OCI-LY3 (cell line): ENCODE measurements around the gene LENEP.

Experiments
- EZH2phosphoT487 ChIP-seq: fragments of 200-600 bp; shearing (Covaris generic); IDR thresholded peaks from 2 replicates; pipeline ENCODE4 v1.6.1; 2018; ENCODE audit warnings: antibody characterized with exemption, mixed run types, low read depth
- TF ChIP-seq, protein P1 (sequence below): fragments of 200-600, 300-600 bp; sonication (generic); IDR thresholded peaks from 2 replicates; pipeline ENCODE4 v1.5.1; 2014; ENCODE audit warnings: antibody characterized with exemption, low read length, low read depth

DNA sequence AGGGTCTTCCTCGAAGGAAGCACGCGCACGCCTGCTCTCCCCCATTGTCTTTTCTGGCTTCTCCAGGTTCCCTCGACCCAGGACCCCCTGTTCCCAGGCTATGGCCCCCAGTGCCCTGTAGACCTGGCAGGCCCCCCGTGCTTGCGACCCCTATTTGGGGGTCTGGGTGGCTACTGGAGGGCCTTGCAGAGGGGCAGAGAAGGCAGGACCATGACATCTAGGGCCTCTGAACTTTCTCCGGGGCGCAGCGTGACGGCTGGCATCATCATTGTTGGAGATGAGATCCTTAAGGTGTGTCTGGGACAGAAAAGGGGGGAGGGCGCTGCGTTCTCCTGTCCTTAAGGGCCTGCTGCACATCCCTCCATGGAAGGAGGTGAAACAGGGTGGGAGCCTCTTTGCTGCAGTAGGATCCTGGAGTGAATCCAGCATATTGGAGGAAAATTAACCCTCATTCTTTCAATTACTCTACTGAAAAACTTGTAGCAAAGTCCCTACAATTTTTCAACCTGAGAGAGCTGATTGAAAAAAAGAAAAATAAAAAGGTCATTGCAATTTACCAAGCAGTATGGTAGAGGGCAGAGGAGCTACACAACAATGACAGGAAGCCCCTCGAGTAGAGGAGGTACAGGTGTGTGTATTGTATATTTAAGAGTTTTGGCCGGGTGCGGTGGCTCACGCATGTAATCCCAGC lies 9.5 kb upstream of the LENEP start:
- TF ChIP-seq EZH2phosphoT487 = no peak
- TF ChIP-seq, protein P1, sequence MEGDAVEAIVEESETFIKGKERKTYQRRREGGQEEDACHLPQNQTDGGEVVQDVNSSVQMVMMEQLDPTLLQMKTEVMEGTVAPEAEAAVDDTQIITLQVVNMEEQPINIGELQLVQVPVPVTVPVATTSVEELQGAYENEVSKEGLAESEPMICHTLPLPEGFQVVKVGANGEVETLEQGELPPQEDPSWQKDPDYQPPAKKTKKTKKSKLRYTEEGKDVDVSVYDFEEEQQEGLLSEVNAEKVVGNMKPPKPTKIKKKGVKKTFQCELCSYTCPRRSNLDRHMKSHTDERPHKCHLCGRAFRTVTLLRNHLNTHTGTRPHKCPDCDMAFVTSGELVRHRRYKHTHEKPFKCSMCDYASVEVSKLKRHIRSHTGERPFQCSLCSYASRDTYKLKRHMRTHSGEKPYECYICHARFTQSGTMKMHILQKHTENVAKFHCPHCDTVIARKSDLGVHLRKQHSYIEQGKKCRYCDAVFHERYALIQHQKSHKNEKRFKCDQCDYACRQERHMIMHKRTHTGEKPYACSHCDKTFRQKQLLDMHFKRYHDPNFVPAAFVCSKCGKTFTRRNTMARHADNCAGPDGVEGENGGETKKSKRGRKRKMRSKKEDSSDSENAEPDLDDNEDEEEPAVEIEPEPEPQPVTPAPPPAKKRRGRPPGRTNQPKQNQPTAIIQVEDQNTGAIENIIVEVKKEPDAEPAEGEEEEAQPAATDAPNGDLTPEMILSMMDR = no peak
